Osteocyte (in vitro differentiated cells): ENCODE data around the gene ARID3B. TPM values are rescaled to one million over a fixed set of nuclear protein-coding genes. Genes with fewer than 3 reads are reported as not detected.

Source experiments
- DNase-seq: peaks from one replicate; pipeline ENCODE4 v3.0.0; 2021; ENCODE audit warnings: mixed read lengths; ENCODE audit not compliant: unreplicated experiment; ENCODE audit errors: extremely low spot score
- H3K27ac Mint-ChIP-seq: one replicate; pipeline ENCODE4 v1.8.0; 2021; ENCODE audit warnings: mild to moderate bottlenecking, mixed read lengths; ENCODE audit not compliant: unreplicated experiment
- H3K27me3 Mint-ChIP-seq: one replicate; pipeline ENCODE4 v1.8.0; 2021; ENCODE audit warnings: mixed read lengths; ENCODE audit not compliant: unreplicated experiment
- H3K36me3 Mint-ChIP-seq: one replicate; pipeline ENCODE4 v1.8.0; 2021; ENCODE audit warnings: mixed read lengths; ENCODE audit not compliant: unreplicated experiment
- H3K4me1 Mint-ChIP-seq: one replicate; pipeline ENCODE4 v1.8.0; 2021; ENCODE audit warnings: mixed read lengths; ENCODE audit not compliant: unreplicated experiment
- H3K4me3 Mint-ChIP-seq: one replicate; pipeline ENCODE4 v1.8.0; 2021; ENCODE audit warnings: mild to moderate bottlenecking, moderate library complexity, mixed read lengths; ENCODE audit not compliant: unreplicated experiment
- H3K9me3 Mint-ChIP-seq: one replicate; pipeline ENCODE4 v1.8.0; 2021; ENCODE audit warnings: mixed read lengths; ENCODE audit not compliant: unreplicated experiment
- total RNA-seq: library from RNA; stranded (reverse); gene quantifications from 2 replicates; pipeline ENCODE4 v1.2.1, GENCODE V29; 2021
- TF ChIP-seq, protein P1 (sequence below): fragments of 200-600 bp; sonication (generic); IDR thresholded peaks from 2 replicates; pipeline ENCODE4 v1.5.0; 2021; ENCODE audit warnings: antibody characterized with exemption, mild to moderate bottlenecking, moderate library complexity

Gene ARID3B
- total RNA-seq, 1 donor from 2014 or later, result 2.8 TPM

GRCh38 chr15:74573987-74574386 is 33.0 kb downstream of the ARID3B start:
- H3K27ac Mint-ChIP-seq, result no peak overlapping the region
- no peaks in the 10 kb centered on the region for H3K9me3 Mint-ChIP-seq
- no peaks in the 10 kb centered on the region for H3K4me1 Mint-ChIP-seq
- DNase-seq, result no peak
- H3K4me3 Mint-ChIP-seq, result no peak overlapping the region
- no peaks in the 10 kb centered on the region for H3K27me3 Mint-ChIP-seq
- H3K36me3 Mint-ChIP-seq, result peaks cover 15% of the 10 kb centered on the region
- TF ChIP-seq, protein P1, sequence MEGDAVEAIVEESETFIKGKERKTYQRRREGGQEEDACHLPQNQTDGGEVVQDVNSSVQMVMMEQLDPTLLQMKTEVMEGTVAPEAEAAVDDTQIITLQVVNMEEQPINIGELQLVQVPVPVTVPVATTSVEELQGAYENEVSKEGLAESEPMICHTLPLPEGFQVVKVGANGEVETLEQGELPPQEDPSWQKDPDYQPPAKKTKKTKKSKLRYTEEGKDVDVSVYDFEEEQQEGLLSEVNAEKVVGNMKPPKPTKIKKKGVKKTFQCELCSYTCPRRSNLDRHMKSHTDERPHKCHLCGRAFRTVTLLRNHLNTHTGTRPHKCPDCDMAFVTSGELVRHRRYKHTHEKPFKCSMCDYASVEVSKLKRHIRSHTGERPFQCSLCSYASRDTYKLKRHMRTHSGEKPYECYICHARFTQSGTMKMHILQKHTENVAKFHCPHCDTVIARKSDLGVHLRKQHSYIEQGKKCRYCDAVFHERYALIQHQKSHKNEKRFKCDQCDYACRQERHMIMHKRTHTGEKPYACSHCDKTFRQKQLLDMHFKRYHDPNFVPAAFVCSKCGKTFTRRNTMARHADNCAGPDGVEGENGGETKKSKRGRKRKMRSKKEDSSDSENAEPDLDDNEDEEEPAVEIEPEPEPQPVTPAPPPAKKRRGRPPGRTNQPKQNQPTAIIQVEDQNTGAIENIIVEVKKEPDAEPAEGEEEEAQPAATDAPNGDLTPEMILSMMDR, result no peak

- TF ChIP-seq, protein P1, result no peak
- Mint-ChIP-seq H3K4me1 (no peaks in the 10 kb centered on the region), H3K27me3 (no peaks in the 10 kb centered on the region), H3K9me3 (no peaks in the 10 kb centered on the region), H3K27ac (no peak overlapping the region), H3K4me3 (no peak overlapping the region), H3K36me3 (peaks cover 8% of the 10 kb centered on the region)
- DNase-seq, result no peak
Observed at GRCh38 chr15:74578496-74578994, 37.5 kb downstream of the ARID3B start.

DNA sequence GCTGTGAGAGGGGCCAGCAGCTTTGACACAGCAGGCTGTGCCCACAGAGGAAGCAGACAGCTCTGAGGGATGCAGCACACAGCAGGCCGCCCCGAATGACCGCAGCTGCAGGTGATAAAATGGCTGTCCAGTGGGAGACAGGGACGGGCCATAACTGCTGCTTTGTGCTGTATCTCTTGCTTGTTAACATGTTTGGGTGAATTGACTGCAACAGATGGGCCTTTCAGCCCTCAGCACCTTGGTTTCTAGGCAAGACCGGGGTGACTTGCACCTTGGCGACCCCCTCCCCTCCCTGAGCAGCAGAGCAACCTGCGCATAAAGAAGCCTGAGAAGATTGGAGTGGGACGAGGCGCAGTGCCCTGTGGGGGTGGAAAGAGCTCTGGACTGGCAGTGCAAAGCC is 38.0 kb downstream of the ARID3B start:
- Mint-ChIP-seq H3K27me3 (no peaks in the 10 kb centered on the region), H3K36me3 (peaks cover 7% of the 10 kb centered on the region), H3K4me1 (no peaks in the 10 kb centered on the region), H3K9me3 (no peaks in the 10 kb centered on the region), H3K4me3 (no peak overlapping the region), H3K27ac (no peak overlapping the region)
- TF ChIP-seq, protein P1, result no peak
- DNase-seq, result no peak

GRCh38 chr15:74580538-74581350 is 39.7 kb downstream of the ARID3B start:
- no peak for DNase-seq
- TF ChIP-seq, protein P1, result no peak
- H3K4me3 Mint-ChIP-seq, result no peak overlapping the region
- H3K36me3 Mint-ChIP-seq, result peaks cover 3% of the 10 kb centered on the region
- no peaks in the 10 kb centered on the region for H3K9me3 Mint-ChIP-seq
- no peaks in the 10 kb centered on the region for H3K4me1 Mint-ChIP-seq
- H3K27ac Mint-ChIP-seq, result no peak overlapping the region
- no peaks in the 10 kb centered on the region for H3K27me3 Mint-ChIP-seq

- Mint-ChIP-seq H3K27ac (no peak overlapping the region), H3K36me3 (no peaks in the 10 kb centered on the region), H3K4me3 (no peak overlapping the region), H3K27me3 (no peaks in the 10 kb centered on the region), H3K9me3 (no peaks in the 10 kb centered on the region), H3K4me1 (peaks cover 11% of the 10 kb centered on the region)
- no peak for DNase-seq
- TF ChIP-seq, protein P1, result no peak
Observed at GRCh38 chr15:74584204-74584603, 43.2 kb downstream of the ARID3B start.
